Pancreas (tissue), 10 donors: Measurements from ENCODE around the gene GABRA5. TPM values are rescaled to one million over a fixed set of nuclear protein-coding genes. Genes with fewer than 3 reads are reported as not detected.

ENCODE experiments used
- ATAC-seq, 4 donors: fragments of 200-7000 bp; cut with Tn5 transposase; one replicate each; pipeline versions ENCODE4 v1.8.0 to v1.9.1; 2020; ENCODE audit warnings: mild to moderate bottlenecking in 4 of 4, moderate library complexity in 4 of 4
- DNase-seq, 6 donors: peaks; one replicate each; pipeline ENCODE4 v3.0.0-alpha.2; 2020
- FAIRE-seq: peaks from 2 replicates; lab custom pipeline; 2012; peaks lifted over from hg19 to GRCh38; lab: Jason Lieb, UNC
- H3K27ac ChIP-seq, 4 donors: fragments of 200-600 bp; sonication (generic); 1 replicate in 3 of 4; 2 replicates in 1 of 4; pipeline versions ENCODE4 v1.5.0 to v1.8.0; 2020
- H3K27me3 ChIP-seq, 4 donors: fragments of 200-600 bp; one replicate each; pipeline ENCODE4 v1.8.0; 2021
- H3K36me3 ChIP-seq, 3 donors: fragments of 200-600 bp; sonication (generic) in 1 of 3; one replicate each; pipeline versions ENCODE4 v1.5.0 to v1.8.0; 2020 to 2021
- H3K4me1 ChIP-seq, 3 donors: fragments of 200-600 bp; one replicate each; pipeline ENCODE4 v1.8.0; 2021
- H3K4me3 ChIP-seq, 4 donors: fragments of 200-600 bp; sonication (generic) in 2 of 4; one replicate each; pipeline versions ENCODE4 v1.5.0 to v1.8.0; 2020 to 2021
- H3K9me3 ChIP-seq, 4 donors: fragments of 200-600 bp; one replicate each; pipeline ENCODE4 v1.8.0; 2021
- CTCF ChIP-seq, 4 donors: fragments of 200-600 bp; sonication (generic) in 3 of 4; IDR thresholded peaks; one replicate each; pipeline versions ENCODE4 v1.5.0 to v1.8.0; 2021; ENCODE audit warnings: antibody characterized with exemption in 4 of 4
- WGBS, 2 donors: extraction: QIAGEN DNeasy Blood & Tissue Kit; methylation state at CpG; one replicate each; pipeline ENCODE4 v1.1.7; 2013; 5-methylcytosine and 5-hydroxymethylcytosine counted together
- intact Hi-C, 3 donors: fragments of 100-400 bp; cut with DNase I; formaldehyde crosslinking; loops; one replicate each; pipeline versions ENCODE4 v1.11.1 to v1.14.2; 2022
- polyA plus RNA-seq, 2 donors: library from polyadenylated mRNA; stranded (reverse); fragments of 200-250 nt; gene quantifications; one replicate each; pipeline ENCODE4 v1.2.3, GENCODE V29; 2013
- total RNA-seq, 6 donors: library from RNA; stranded (reverse); fragmentation: NEBNext Ultra II Directional in 4 of 6; extraction: Animal tissue kit (Norgen Biotek cat#: 25700) in 4 of 6; gene quantifications; one replicate each; pipeline versions ENCODE4 v1.2.1 to v1.2.4, GENCODE V29; 2021 to 2023
- donor health status: healthy with polysubstance abuse.
- donor health status: DM: no; HTN: no; CAD: no; lungs with moderate emphysema.
- donor health status: DM: no; HTN: no; CAD: no.
- donor health status: control.
- donor health status: control.
- donor health status: Bipolar disorder and iron deficiency.
- donor health status: DM: yes; HTN: yes; CAD: no.
- donor health status: DM: no; HTN: no; CAD: no.
- donor health status: DM: no; HTN: no; CAD: no.
- donor health status: DM: yes; HTN: yes; CAD: no.

GABRA5 gene
- total and polyA plus RNA-seq, 8 donors = 0.16 to 0.52 (median 0.28) TPM; not detected in 4

- TF ChIP-seq CTCF (IDR thresholded peaks at IDR 0.05) = no peak
These were observed 15.2 kb downstream of the GABRA5 start for GRCh38 chr15:26882112-26882511.

GRCh38 chr15:26882616-26883365 is 15.9 kb downstream of the GABRA5 start:
- Histone ChIP-seq H3K27me3 (no peaks in the 10 kb centered on the region), H3K4me1 (no peaks in the 10 kb centered on the region), H3K9me3 (no peaks in the 10 kb centered on the region), H3K4me3 (no peak overlapping the region), H3K27ac (no peak overlapping the region), H3K36me3 (no peaks in the 10 kb centered on the region)
- whole genome bisulfite sequencing, 2 donors = 70 to 80% methylated on average over 35 of the region's 35 CpGs
- DNase-seq (no peak), FAIRE-seq (no peak), ATAC-seq (no peak)
- TF ChIP-seq CTCF (IDR thresholded peaks at IDR 0.05) = no peak
- intact Hi-C loops = no loop called here

More at GRCh38 chr15:26882112-26882511, 15.2 kb downstream of the GABRA5 start:
- Histone ChIP-seq H3K4me1 (no peaks in the 10 kb centered on the region), H3K27me3 (no peaks in the 10 kb centered on the region), H3K4me3 (no peak overlapping the region), H3K27ac (no peak overlapping the region), H3K36me3 (no peaks in the 10 kb centered on the region), H3K9me3 (no peaks in the 10 kb centered on the region)
- ATAC-seq = no peak
- intact Hi-C loops = no loop called here
- no peak for FAIRE-seq
- 71 to 79% methylated on average over 9 of the region's 9 CpGs for WGBS, 2 donors
- DNase-seq = no peak

DNA sequence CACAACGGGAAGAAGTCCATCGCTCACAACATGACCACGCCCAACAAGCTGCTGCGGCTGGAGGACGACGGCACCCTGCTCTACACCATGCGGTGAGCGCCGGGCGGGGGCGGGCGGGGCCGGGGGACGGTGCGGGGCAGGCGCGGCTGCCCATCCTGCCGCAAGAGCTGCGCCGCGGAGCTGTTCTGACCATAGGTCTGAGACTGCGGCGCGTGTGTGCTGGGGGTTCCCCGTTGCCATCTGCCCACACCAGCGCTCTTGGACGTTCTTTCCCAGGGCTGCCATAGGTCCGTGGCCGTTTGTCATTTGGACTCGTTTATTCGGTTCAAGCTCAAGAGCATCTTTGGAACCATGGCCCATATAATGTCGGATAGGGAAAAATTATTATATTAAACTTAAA is 16.6 kb downstream of the GABRA5 start:
- FAIRE-seq (no peak), ATAC-seq (no peak), DNase-seq (no peak)

GRCh38 chr15:26886566-26886965 is 19.7 kb downstream of the GABRA5 start:
- intact Hi-C loops = no loop called here
- no peak overlapping the region for H3K27ac ChIP-seq
- WGBS, 2 donors = 60 to 64% methylated on average over 4 of the region's 4 CpGs
- no peak for ATAC-seq
- no peak for TF ChIP-seq CTCF (IDR thresholded peaks at IDR 0.05)
- H3K4me1 ChIP-seq = peaks cover 4 to 9% (median 5%) of the 10 kb centered on the region in 3 donors
- DNase-seq = no peak
- no peaks in the 10 kb centered on the region for H3K9me3 ChIP-seq
- H3K36me3 ChIP-seq = no peaks in the 10 kb centered on the region
- no peak for FAIRE-seq
- no peak overlapping the region for H3K4me3 ChIP-seq
- H3K27me3 ChIP-seq = peaks cover 0 to under 1% (median 0%) of the 10 kb centered on the region in 4 donors

More for the DNA sequence above, 16.6 kb downstream of the GABRA5 start:
- intact Hi-C loops = no loop called here
- WGBS, 2 donors = 82 to 89% methylated on average over 31 to 32 of the region's 32 CpGs
- no peaks in the 10 kb centered on the region for H3K36me3 ChIP-seq
- no peaks in the 10 kb centered on the region for H3K9me3 ChIP-seq
- no peak for TF ChIP-seq CTCF (IDR thresholded peaks at IDR 0.05)
- no peak overlapping the region for H3K4me3 ChIP-seq
- H3K4me1 ChIP-seq = no peaks in the 10 kb centered on the region
- no peak overlapping the region for H3K27ac ChIP-seq
- no peaks in the 10 kb centered on the region for H3K27me3 ChIP-seq
